Dermis microvascular lymphatic vessel endothelial cell (primary cell): ENCODE results near the gene BAZ1A. TPM values are rescaled to one million over a fixed set of nuclear protein-coding genes. Genes with fewer than 3 reads are reported as not detected.
"Not testable (repeated sequence)": the region's sequence is repeated elsewhere in the genome, so short reads cannot be mapped to it uniquely, and the experiment has no call there.

Source experiments
- DNase-seq, 2 donors: peaks; one replicate each; pipeline versions ENCODE4 v3.0.0 to v3.0.0-alpha.2; 2010; ENCODE audit warnings: low read depth in 2 of 2
- total RNA-seq: library from RNA; depleted of rRNA; stranded (reverse); fragments of >200 nt; gene quantifications from 2 replicates; pipeline ENCODE4 v1.2.1, GENCODE V29; 2014

Gene BAZ1A
- total RNA-seq, 1 donor from 2014 or later: 37.1 TPM

GRCh38 chr14:34853041-34853440 lies 22.1 kb downstream of the BAZ1A start:
- DNase-seq: peak in 1 of 2 donors; percentile 53

GRCh38 chr14:34851395-34851794 lies 23.8 kb downstream of the BAZ1A start:
- peak in 1 of 2 donors; percentile 52 for DNase-seq

- no peak for DNase-seq
These were observed 29.3 kb downstream of the BAZ1A start for GRCh38 chr14:34845869-34846268.

- peak; percentile 24 to 66 for DNase-seq
These were observed 32.1 kb downstream of the BAZ1A start for GRCh38 chr14:34843011-34843554.

- peak; percentile 56 to 75 for DNase-seq
These were observed 37.3 kb downstream of the BAZ1A start for GRCh38 chr14:34837801-34838322.

GRCh38 chr14:34835312-34835711 lies 39.8 kb downstream of the BAZ1A start:
- DNase-seq: no peak

- peak in 1 of 2 donors; percentile 12 for DNase-seq
These were observed 41.3 kb downstream of the BAZ1A start for GRCh38 chr14:34833549-34834523.

- DNase-seq: no peak
These were observed 48.5 kb downstream of the BAZ1A start for GRCh38 chr14:34826661-34827060.

GRCh38 chr14:34824826-34825225 lies 50.3 kb downstream of the BAZ1A start:
- no peak for DNase-seq

- no peak for DNase-seq
These were observed 50.9 kb downstream of the BAZ1A start for GRCh38 chr14:34824256-34824655.

GRCh38 chr14:34817768-34818167 lies 57.4 kb downstream of the BAZ1A start:
- no peak for DNase-seq

- DNase-seq: no peak
These were observed 65.1 kb downstream of the BAZ1A start for GRCh38 chr14:34810028-34810427.

- DNase-seq: no peak
These were observed 68.9 kb downstream of the BAZ1A start for GRCh38 chr14:34806257-34806656.

GRCh38 chr14:34804933-34805332 lies 70.2 kb downstream of the BAZ1A start:
- no peak for DNase-seq

GRCh38 chr14:34798861-34799260 lies 76.3 kb downstream of the BAZ1A start:
- DNase-seq: not testable (repeated sequence)

GRCh38 chr14:34797747-34798583 lies 77.2 kb downstream of the BAZ1A start:
- no peak for DNase-seq

- DNase-seq: no peak
These were observed 78.3 kb downstream of the BAZ1A start for GRCh38 chr14:34796902-34797301.

- no peak for DNase-seq
These were observed 80.2 kb downstream of the BAZ1A start for GRCh38 chr14:34794941-34795340.

GRCh38 chr14:34794217-34794616 lies 80.9 kb downstream of the BAZ1A start:
- no peak for DNase-seq

GRCh38 chr14:34792598-34792997 lies 82.6 kb downstream of the BAZ1A start:
- DNase-seq: no peak

- DNase-seq: no peak
These were observed 89.7 kb downstream of the BAZ1A start for GRCh38 chr14:34785223-34786006.
